Glomerular endothelial cell (primary cell): ENCODE results near the gene PPP1R12C. TPM values are rescaled to one million over a fixed set of nuclear protein-coding genes. Genes with fewer than 3 reads are reported as not detected.

ENCODE experiments used
- DNase-seq: peaks from one replicate; pipeline ENCODE4 v3.0.0-alpha.2; 2011; ENCODE audit warnings: low read depth, low spot score; ENCODE audit errors: extremely low read depth
- total RNA-seq: library from RNA; depleted of rRNA; stranded (reverse); fragments of >200 nt; gene quantifications from 2 replicates; pipeline ENCODE4 v1.2.3, GENCODE V29; 2015

Gene PPP1R12C
- total RNA-seq, 1 donor from 2014 or later: 137 TPM

DNA sequence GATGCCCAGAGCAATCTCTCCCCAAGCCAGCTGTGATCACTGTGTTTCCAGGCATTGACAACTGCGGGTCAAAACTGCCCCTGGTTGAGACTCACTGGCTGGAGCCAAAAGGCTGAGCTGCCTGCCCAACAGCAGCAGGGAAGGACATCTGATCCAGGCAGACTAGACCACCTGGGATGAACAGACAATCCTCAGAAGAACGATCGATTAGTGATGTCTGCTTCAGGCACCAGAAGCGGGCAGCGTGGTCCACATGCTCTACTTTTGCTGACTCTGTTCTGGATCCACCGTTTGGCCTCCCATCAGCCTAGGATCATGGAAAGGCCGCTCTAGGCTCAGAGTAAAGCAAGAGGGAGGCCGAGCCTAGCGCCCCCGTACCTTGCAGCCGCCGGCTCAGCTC lies 69.5 kb downstream of the PPP1R12C start:
- no peak for DNase-seq

- DNase-seq: no peak
These were observed 70.3 kb downstream of the PPP1R12C start for GRCh38 chr19:55046975-55047622.

DNA sequence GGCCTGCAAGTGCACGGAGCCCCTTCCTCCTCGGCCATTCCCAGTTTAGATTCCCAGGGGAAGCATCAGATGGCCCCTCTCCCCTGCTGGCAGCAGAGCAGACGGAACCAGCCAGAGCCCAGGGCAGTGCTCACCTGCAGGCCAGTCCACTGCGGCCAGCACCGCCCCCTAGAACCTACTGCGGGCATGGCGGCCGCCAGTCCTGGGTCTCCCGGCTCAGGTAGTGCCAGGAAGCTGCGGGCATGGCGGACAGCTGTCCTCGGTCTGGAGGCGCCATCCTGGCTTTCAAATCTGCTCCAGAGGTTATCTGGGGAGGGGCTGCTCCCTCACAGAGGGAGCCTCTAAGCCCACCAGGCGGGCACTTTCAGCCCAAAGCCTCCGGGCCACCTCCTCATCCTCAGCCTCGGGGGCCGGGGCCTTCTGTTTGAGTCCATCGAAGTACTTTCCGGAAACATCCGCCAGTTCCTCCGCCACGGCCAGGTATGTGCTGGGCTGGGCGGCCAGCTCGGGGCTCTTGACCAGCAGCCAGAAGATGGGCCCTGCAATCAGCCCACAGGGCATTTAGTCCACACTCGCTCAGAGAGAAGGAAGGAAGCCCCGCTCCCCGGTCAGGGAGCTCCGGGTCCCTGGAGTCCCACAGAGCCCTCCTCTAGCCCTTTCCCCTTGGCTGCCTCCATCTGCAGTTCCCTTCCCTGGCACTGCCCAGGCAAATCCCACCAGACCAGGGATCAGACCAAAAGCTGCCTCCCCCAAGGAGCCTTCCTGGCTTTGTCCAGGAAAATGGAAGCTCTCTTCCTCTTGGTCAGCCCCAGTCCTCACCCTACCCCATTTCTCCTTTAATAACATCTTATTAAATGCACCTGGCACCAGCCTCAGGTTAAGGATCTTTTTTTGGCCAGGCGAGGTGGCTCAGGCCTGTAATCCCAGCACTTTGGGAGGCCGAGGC lies 72.4 kb downstream of the PPP1R12C start:
- no peak for DNase-seq

- DNase-seq: no peak
These were observed 73.2 kb downstream of the PPP1R12C start for GRCh38 chr19:55044286-55044685.

- DNase-seq: no peak
These were observed 74.7 kb downstream of the PPP1R12C start for GRCh38 chr19:55042688-55043087.

GRCh38 chr19:55042344-55042678 lies 75.1 kb downstream of the PPP1R12C start:
- DNase-seq: no peak

DNA sequence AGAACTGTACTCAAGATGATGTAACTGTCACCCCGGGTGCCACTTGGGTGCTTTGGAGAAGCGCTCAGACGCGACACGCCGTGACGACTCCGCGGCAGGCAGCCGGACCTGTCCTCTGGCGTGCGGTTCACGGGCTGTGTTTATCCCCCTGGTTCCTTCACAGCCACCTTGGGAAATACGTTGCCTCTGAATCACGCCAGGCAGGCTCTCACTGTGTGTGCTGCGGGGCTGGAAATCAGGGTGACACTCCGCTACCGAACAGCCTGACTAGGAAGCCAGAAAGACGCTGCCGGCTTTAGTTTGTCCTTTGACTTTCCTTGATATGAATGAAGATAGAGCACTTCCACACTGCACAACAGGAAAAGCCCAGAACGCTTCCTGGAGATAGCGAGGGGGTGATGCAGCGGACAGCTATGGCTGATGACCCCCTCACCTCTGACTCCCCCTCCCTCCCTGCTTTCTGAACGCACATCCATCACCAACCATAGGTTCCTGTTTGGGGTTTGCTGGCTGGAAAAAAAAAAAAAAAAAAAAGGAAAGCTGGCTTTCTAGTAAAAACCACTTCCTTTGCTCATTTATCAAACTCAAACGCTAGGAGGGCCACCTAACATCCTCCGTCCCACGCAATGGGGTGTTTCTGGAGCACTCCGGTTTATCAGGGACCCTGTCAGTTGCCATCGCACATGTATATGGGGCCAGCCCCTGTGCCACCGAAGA lies 75.7 kb downstream of the PPP1R12C start:
- DNase-seq: peak; percentile 29

GRCh38 chr19:55041244-55041626 lies 76.2 kb downstream of the PPP1R12C start:
- no peak for DNase-seq

Other genes starting within 250 kb of the PPP1R12C start
- gene FCAR, start 243.4 kb downstream of the PPP1R12C start, total RNA-seq: 1.1 TPM in 1 of 2 replicates, not detected in the other
- not detected in 2 replicates for gene NCR1, start 211.5 kb downstream of the PPP1R12C start, total RNA-seq
- not detected in 2 replicates for gene NLRP7, start 170.1 kb downstream of the PPP1R12C start, total RNA-seq
- 12.3 and 15.1 TPM in 2 replicates for gene NLRP2, start 151.3 kb downstream of the PPP1R12C start, total RNA-seq
- gene GP6, start 79.4 kb downstream of the PPP1R12C start, total RNA-seq: not detected in 2 replicates
- gene RDH13, start 54.5 kb downstream of the PPP1R12C start, total RNA-seq: 7.5 and 13.1 TPM in 2 replicates
- 10.6 and 20.4 TPM in 2 replicates for gene EPS8L1, start 41.8 kb downstream of the PPP1R12C start, total RNA-seq
- 1.5 TPM in 1 of 2 replicates, not detected in the other for gene TNNT1, start 31.6 kb upstream of the PPP1R12C start, total RNA-seq
- gene TNNI3, start 40.1 kb upstream of the PPP1R12C start, total RNA-seq: not detected in 2 replicates
- 1.6 and 1.7 TPM in 2 replicates for gene DNAAF3, start 49.0 kb upstream of the PPP1R12C start, total RNA-seq
- 0.06 and 0.92 TPM in 2 replicates for gene SYT5, start 62.7 kb upstream of the PPP1R12C start, total RNA-seq
- 0.29 and 1.8 TPM in 2 replicates for gene PTPRH, start 91.9 kb upstream of the PPP1R12C start, total RNA-seq
- 1.5 and 2.8 TPM in 2 replicates for gene TMEM86B, start 111.1 kb upstream of the PPP1R12C start, total RNA-seq
- gene PPP6R1, start 141.4 kb upstream of the PPP1R12C start, total RNA-seq: 49.6 and 66.3 TPM in 2 replicates
- 30.5 and 36.0 TPM in 2 replicates for gene HSPBP1, start 162.5 kb upstream of the PPP1R12C start, total RNA-seq
- 1.2 and 3.0 TPM in 2 replicates for gene BRSK1, start 166.4 kb upstream of the PPP1R12C start, total RNA-seq
- gene TMEM150B, start 207.7 kb upstream of the PPP1R12C start, total RNA-seq: not detected in 2 replicates
- gene KMT5C, start 222.2 kb upstream of the PPP1R12C start, total RNA-seq: 8.0 and 12.8 TPM in 2 replicates
- gene COX6B2, start 237.1 kb upstream of the PPP1R12C start, total RNA-seq: not detected in 2 replicates
- gene GARIN5B, start 245.6 kb upstream of the PPP1R12C start, total RNA-seq: not detected in 2 replicates